Astrocyte (in vitro differentiated cells and primary cell): ENCODE data around the gene KIF18B. TPM values are rescaled to one million over a fixed set of nuclear protein-coding genes. Genes with fewer than 3 reads are reported as not detected.

Source experiments
- DNase-seq: peaks from one replicate; pipeline ENCODE4 v3.0.0-alpha.2; 2010; ENCODE audit warnings: low read depth
- FAIRE-seq: peaks from 2 replicates; lab custom pipeline; 2011; peaks lifted over from hg19 to GRCh38; lab: Jason Lieb, UNC
- H2AFZ ChIP-seq: 2 replicates; pipeline ENCODE4 v1.6.0; 2012; ENCODE audit warnings: low read depth, low read length, inconsistent platforms
- H3K27ac ChIP-seq: 2 replicates; pipeline ENCODE4 v1.5.1; 2011; ENCODE audit warnings: low read depth, low read length, inconsistent platforms
- H3K27me3 ChIP-seq: 2 replicates; pipeline ENCODE4 v1.6.0; 2011; ENCODE audit warnings: low read length, inconsistent platforms; ENCODE audit not compliant: insufficient read depth
- H3K36me3 ChIP-seq: 2 replicates; pipeline ENCODE4 v1.5.1; 2011; ENCODE audit warnings: low read length, inconsistent platforms; ENCODE audit not compliant: insufficient read depth
- H3K4me1 ChIP-seq: 2 replicates; pipeline ENCODE4 v1.5.1; 2011; ENCODE audit warnings: low read length, inconsistent platforms; ENCODE audit not compliant: insufficient read depth
- H3K4me2 ChIP-seq: 2 replicates; pipeline ENCODE4 v1.6.0; 2012; ENCODE audit warnings: low read length, inconsistent platforms
- H3K4me3 ChIP-seq: 2 replicates; pipeline ENCODE4 v1.5.1; 2011; ENCODE audit warnings: low read depth, mild to moderate bottlenecking, low read length, inconsistent platforms; ENCODE audit not compliant: insufficient read depth
- H3K79me2 ChIP-seq: 2 replicates; pipeline ENCODE4 v1.6.0; 2012; ENCODE audit warnings: mild to moderate bottlenecking, low read length, inconsistent platforms; ENCODE audit not compliant: insufficient read depth
- H3K9ac ChIP-seq: 2 replicates; pipeline ENCODE4 v1.6.0; 2012; ENCODE audit warnings: mild to moderate bottlenecking, low read length, inconsistent platforms
- H3K9me3 ChIP-seq: 2 replicates; pipeline ENCODE4 v1.5.1; 2012; ENCODE audit warnings: low read depth, mild to moderate bottlenecking, low read length, inconsistent platforms; ENCODE audit not compliant: insufficient read depth
- H4K20me1 ChIP-seq: 2 replicates; pipeline ENCODE4 v1.6.0; 2012; ENCODE audit warnings: low read length, inconsistent platforms; ENCODE audit not compliant: insufficient read depth
- H3K27ac Mint-ChIP-seq: one replicate; pipeline ENCODE4 v1.8.0; 2021; ENCODE audit warnings: mild to moderate bottlenecking, mixed read lengths; ENCODE audit not compliant: unreplicated experiment
- H3K27me3 Mint-ChIP-seq: one replicate; pipeline ENCODE4 v1.8.0; 2021; ENCODE audit warnings: low read depth, mixed read lengths; ENCODE audit not compliant: unreplicated experiment
- H3K36me3 Mint-ChIP-seq: one replicate; pipeline ENCODE4 v1.8.0; 2021; ENCODE audit warnings: low read depth, mixed read lengths; ENCODE audit not compliant: unreplicated experiment
- H3K4me1 Mint-ChIP-seq: one replicate; pipeline ENCODE4 v1.8.0; 2021; ENCODE audit warnings: low read depth, mixed read lengths; ENCODE audit not compliant: unreplicated experiment
- H3K4me3 Mint-ChIP-seq: one replicate; pipeline ENCODE4 v1.8.0; 2021; ENCODE audit warnings: mild to moderate bottlenecking, moderate library complexity, mixed read lengths; ENCODE audit not compliant: unreplicated experiment
- H3K9me3 Mint-ChIP-seq: one replicate; pipeline ENCODE4 v1.8.0; 2021; ENCODE audit warnings: mild to moderate bottlenecking, mixed read lengths; ENCODE audit not compliant: unreplicated experiment
- CTCF ChIP-seq: IDR thresholded peaks from 2 replicates; pipeline ENCODE4 v1.5.1; 2011; ENCODE audit warnings: low read depth, mild to moderate bottlenecking, inconsistent platforms, low read length, moderate library complexity; ENCODE audit not compliant: insufficient read depth
- EZH2 ChIP-seq: IDR thresholded peaks from 2 replicates; pipeline ENCODE4 v1.6.1; 2012; ENCODE audit warnings: mild to moderate bottlenecking, low read length, inconsistent platforms; ENCODE audit not compliant: insufficient read depth
- total RNA-seq: library from RNA; stranded (reverse); gene quantifications from 2 replicates; pipeline ENCODE4 v1.2.1, GENCODE V29; 2021

The KIF18B gene
- total RNA-seq, 1 donor from 2014 or later: 1.8 TPM

GRCh38 chr17:44903012-44903685 lies 44.4 kb downstream of the KIF18B start:
- no peak overlapping the region for H3K27ac Mint-ChIP-seq
- no peak for FAIRE-seq
- H3K4me3 Mint-ChIP-seq: no peak overlapping the region
- Histone ChIP-seq H3K27ac (no peak overlapping the region), H3K27me3 (no peaks in the 10 kb centered on the region), H4K20me1 (no peaks in the 10 kb centered on the region), H3K4me1 (peaks cover 49% of the 10 kb centered on the region), H2AFZ (no peak overlapping the region), H3K4me2 (no peak overlapping the region), H3K9me3 (no peaks in the 10 kb centered on the region), H3K36me3 (no peaks in the 10 kb centered on the region), H3K79me2 (peaks cover 12% of the 10 kb centered on the region), H3K4me3 (no peak overlapping the region), H3K9ac (no peak overlapping the region)
- H3K4me1 Mint-ChIP-seq: peaks cover 48% of the 10 kb centered on the region
- peaks cover 9% of the 10 kb centered on the region for H3K36me3 Mint-ChIP-seq
- no peak for DNase-seq
- no peaks in the 10 kb centered on the region for H3K27me3 Mint-ChIP-seq
- no peak for TF ChIP-seq CTCF
- TF ChIP-seq EZH2: no peak
- H3K9me3 Mint-ChIP-seq: peaks cover 4% of the 10 kb centered on the region

GRCh38 chr17:44902135-44902760 lies 45.3 kb downstream of the KIF18B start:
- peaks cover 45% of the 10 kb centered on the region for H3K4me1 Mint-ChIP-seq
- H3K4me3 Mint-ChIP-seq: peak overlapping the region; percentile 43
- Histone ChIP-seq H3K9me3 (no peaks in the 10 kb centered on the region), H3K4me3 (no peak overlapping the region), H3K9ac (no peak overlapping the region), H3K4me1 (peaks cover 49% of the 10 kb centered on the region), H3K4me2 (peak overlapping the region; percentile 87), H3K79me2 (peaks cover 21% of the 10 kb centered on the region), H3K27me3 (no peaks in the 10 kb centered on the region), H3K27ac (no peak overlapping the region), H3K36me3 (no peaks in the 10 kb centered on the region), H4K20me1 (no peaks in the 10 kb centered on the region), H2AFZ (no peak overlapping the region)
- H3K27ac Mint-ChIP-seq: peak overlapping the region; percentile 34
- DNase-seq (no peak), FAIRE-seq (no peak)
- H3K9me3 Mint-ChIP-seq: peaks cover 4% of the 10 kb centered on the region
- peaks cover 9% of the 10 kb centered on the region for H3K36me3 Mint-ChIP-seq
- no peaks in the 10 kb centered on the region for H3K27me3 Mint-ChIP-seq
- no peak for TF ChIP-seq EZH2
- no peak for TF ChIP-seq CTCF
